Measurements from ENCODE around the gene TFDP1.

Gene TFDP1

GRCh38 chr13:113632706-113633484, 48.3 kb downstream of the TFDP1 start:
- DNase-seq (ENCODE audit: low read depth in 2 of 2): no peak

- no peak for DNase-seq (ENCODE audit: low read depth in 2 of 2)
Measured at GRCh38 chr13:113633485-113633873, 48.9 kb downstream of the TFDP1 start.

GRCh38 chr13:113634279-113635047, 49.9 kb downstream of the TFDP1 start:
- no peak for DNase-seq (ENCODE audit: low read depth in 2 of 2)

- no peak for DNase-seq (ENCODE audit: low read depth in 2 of 2)
Measured at GRCh38 chr13:113635048-113635420, 50.5 kb downstream of the TFDP1 start.

GRCh38 chr13:113635709-113636108, 51.2 kb downstream of the TFDP1 start:
- DNase-seq (ENCODE audit: low read depth in 2 of 2): no peak

- no peak for DNase-seq (ENCODE audit: low read depth in 2 of 2)
Measured at GRCh38 chr13:113636266-113636963, 51.9 kb downstream of the TFDP1 start.

GRCh38 chr13:113637262-113638160, 53.0 kb downstream of the TFDP1 start:
- DNase-seq (ENCODE audit: low read depth in 2 of 2): no peak

GRCh38 chr13:113638173-113638746, 53.7 kb downstream of the TFDP1 start:
- no peak for DNase-seq (ENCODE audit: low read depth in 2 of 2)

- no peak for DNase-seq (ENCODE audit: low read depth in 2 of 2)
Measured at GRCh38 chr13:113638806-113639205, 54.3 kb downstream of the TFDP1 start.

GRCh38 chr13:113639616-113640262, 55.2 kb downstream of the TFDP1 start:
- no peak for DNase-seq (ENCODE audit: low read depth in 2 of 2)

GRCh38 chr13:113641426-113641825, 56.9 kb downstream of the TFDP1 start:
- no peak for DNase-seq (ENCODE audit: low read depth in 2 of 2)

GRCh38 chr13:113642563-113642962, 58.0 kb downstream of the TFDP1 start:
- no peak for DNase-seq (ENCODE audit: low read depth in 2 of 2)

GRCh38 chr13:113643593-113643992, 59.0 kb downstream of the TFDP1 start:
- DNase-seq (ENCODE audit: low read depth in 2 of 2): no peak

- no peak for DNase-seq (ENCODE audit: low read depth in 2 of 2)
Measured at GRCh38 chr13:113644800-113645199, 60.2 kb downstream of the TFDP1 start.

GRCh38 chr13:113645329-113645728, 60.8 kb downstream of the TFDP1 start:
- DNase-seq (ENCODE audit: low read depth in 2 of 2): no peak

GRCh38 chr13:113646376-113646775, 61.8 kb downstream of the TFDP1 start:
- DNase-seq (ENCODE audit: low read depth in 2 of 2): no peak

- no peak for DNase-seq (ENCODE audit: low read depth in 2 of 2)
Measured at GRCh38 chr13:113646921-113647340, 62.4 kb downstream of the TFDP1 start.

GRCh38 chr13:113647351-113648215, 63.0 kb downstream of the TFDP1 start:
- no peak for DNase-seq (ENCODE audit: low read depth in 2 of 2)

- DNase-seq (ENCODE audit: low read depth in 2 of 2): no peak
Measured at GRCh38 chr13:113648216-113648610, 63.7 kb downstream of the TFDP1 start.

- no peak for DNase-seq (ENCODE audit: low read depth in 2 of 2)
Measured at GRCh38 chr13:113649212-113649611, 64.7 kb downstream of the TFDP1 start.
